HCT116 (cell line): Measurements from ENCODE around the gene DERL3. TPM values are rescaled to one million over a fixed set of nuclear protein-coding genes. Genes with fewer than 3 reads are reported as not detected.

ENCODE experiments used
- ATAC-seq: fragments of 200-7000 bp; cut with Tn5 transposase; 2 replicates; pipeline ENCODE4 v1.9.1; 2020; ENCODE audit warnings: mild to moderate bottlenecking, moderate library complexity
- BruUV-seq: library from RNA; stranded (reverse); fragments of 400-500 nt; replicated peaks from 2 replicates; lab custom pipeline; 2021; lab: Mats Ljungman, UMichigan
- CTCF ChIA-PET: fragments of 300-600 bp; sonication (Branson Sonifier 250); formaldehyde crosslinking; loops from one replicate; lab custom pipeline; 2021; ENCODE audit warnings: antibody characterized with exemption; lab: Charles Lee
- POLR2A ChIA-PET: fragments of 300-600, 350-600 bp; sonication (Branson Sonifier 250); formaldehyde crosslinking; loops from one replicate; lab custom pipeline; 2021; ENCODE audit warnings: antibody characterized with exemption; lab: Charles Lee
- RAD21 ChIA-PET, 2 experiments: fragments of 300-600 bp; sonication (Branson Sonifier 250); formaldehyde crosslinking; loops; one replicate each; lab custom pipeline; 2023; ENCODE audit warnings: low total read pairs in 2 of 2; ENCODE audit not compliant: uncharacterized antibody in 2 of 2, unreplicated experiment in 2 of 2, low non-redundant PET in 1 of 2; lab: Charles Lee
- DNase-seq: peaks from one replicate; pipeline ENCODE4 v3.0.0-alpha.2; 2010; ENCODE audit warnings: low read depth, low spot score
- H2AFZ ChIP-seq: fragments of 200-600 bp; shearing (Covaris generic), sonication (generic); 2 replicates; pipeline ENCODE4 v1.6.1; 2017; ENCODE audit warnings: low read depth, mixed run types, mixed read lengths, antibody characterized with exemption, low read length; ENCODE audit not compliant: poor library complexity, severe bottlenecking
- H3K27ac ChIP-seq: 2 replicates; pipeline ENCODE4 v1.5.1; 2012; ENCODE audit warnings: low read depth, low read length
- H3K27me3 ChIP-seq: fragments of 200-600 bp; sonication (generic); 2 replicates; pipeline ENCODE4 v1.6.1; 2016; ENCODE audit warnings: mixed run types, low read length, mixed read lengths; ENCODE audit not compliant: insufficient read depth
- H3K36me3 ChIP-seq, 2 experiments: fragments of 200-500 bp in 1 of 2; fragments of 200-600 bp in 1 of 2; sonication (Bioruptor generic) in 1 of 2; sonication (generic) in 1 of 2; 2 replicates each; pipeline versions ENCODE4 v1.5.1 to v1.6.1; 2014 to 2016; ENCODE audit warnings: low read length in 2 of 2, inconsistent platforms in 1 of 2, mixed read lengths in 1 of 2, mixed run types in 1 of 2; ENCODE audit not compliant: insufficient read depth in 2 of 2, control insufficient read depth in 1 of 2
- H3K4me1 ChIP-seq, 2 experiments: fragments of 200-600 bp in 1 of 2; sonication (generic) in 1 of 2; 2 replicates each; pipeline versions ENCODE4 v1.5.1 to v1.6.1; 2012 to 2017; ENCODE audit warnings: low read length in 2 of 2, inconsistent platforms in 1 of 2, mild to moderate bottlenecking in 1 of 2, mixed read lengths in 1 of 2, mixed run types in 1 of 2, moderate library complexity in 1 of 2; ENCODE audit not compliant: insufficient read depth in 2 of 2, control insufficient read depth in 1 of 2
- H3K4me2 ChIP-seq: fragments of 200-600 bp; sonication (generic); 2 replicates; pipeline ENCODE4 v1.6.1; 2017; ENCODE audit warnings: mixed run types, low read length, mixed read lengths
- H3K4me3 ChIP-seq, 2 experiments: fragments of 200-600 bp in 1 of 2; sonication (generic) in 1 of 2; replicated peaks in 1 of 2; 2 replicates each; pipeline ENCODE4 v1.5.1; 2011 to 2016; ENCODE audit warnings: low read length in 2 of 2, control low read depth in 1 of 2, low read depth in 1 of 2, mild to moderate bottlenecking in 1 of 2, mixed read lengths in 1 of 2, mixed run types in 1 of 2
- H3K79me2 ChIP-seq: fragments of 200-600 bp; sonication (generic); 2 replicates; pipeline ENCODE4 v1.6.1; 2017; ENCODE audit warnings: mild to moderate bottlenecking, mixed run types, low read length, moderate library complexity, mixed read lengths; ENCODE audit not compliant: insufficient read depth
- H3K9ac ChIP-seq: fragments of 200-600 bp; sonication (generic); 2 replicates; pipeline ENCODE4 v1.6.1; 2016; ENCODE audit warnings: low read length, mixed read lengths
- H3K9me2 ChIP-seq: fragments of 200-600 bp; sonication (generic), shearing (Covaris generic); 2 replicates; pipeline ENCODE4 v1.6.1; 2017; ENCODE audit warnings: mixed run types, mild to moderate bottlenecking, moderate library complexity; ENCODE audit not compliant: insufficient read depth
- H3K9me3 ChIP-seq, 2 experiments: fragments of 200-500 bp in 1 of 2; fragments of 200-600 bp in 1 of 2; sonication (Bioruptor generic) in 1 of 2; sonication (generic) in 1 of 2; 2 replicates each; pipeline ENCODE4 v1.6.1; 2014 to 2017; ENCODE audit warnings: low read length in 2 of 2, mixed read lengths in 2 of 2, inconsistent platforms in 1 of 2, low read depth in 1 of 2, mild to moderate bottlenecking in 1 of 2, mixed run types in 1 of 2, moderate library complexity in 1 of 2; ENCODE audit not compliant: control insufficient read depth in 1 of 2, insufficient read depth in 1 of 2
- H4K20me1 ChIP-seq: fragments of 200-600 bp; sonication (generic), shearing (Covaris generic); 2 replicates; pipeline ENCODE4 v1.6.1; 2017; ENCODE audit warnings: mixed run types, mild to moderate bottlenecking, moderate library complexity; ENCODE audit not compliant: insufficient read depth
- CBX3 ChIP-seq: IDR thresholded peaks from 2 replicates; pipeline ENCODE4 v1.6.1; 2012; ENCODE audit warnings: low read depth
- EGR1 ChIP-seq: IDR thresholded peaks from 2 replicates; pipeline ENCODE4 v1.6.1; 2012; ENCODE audit warnings: low read depth
- ELF1 ChIP-seq: IDR thresholded peaks from 2 replicates; pipeline ENCODE4 v1.6.1; 2012; ENCODE audit warnings: low read depth, borderline replicate concordance
- EZH2 ChIP-seq: fragments of 200-600 bp; sonication (generic); IDR thresholded peaks from 2 replicates; pipeline ENCODE4 v1.6.1; 2017; ENCODE audit warnings: antibody characterized with exemption, mixed run types
- FOSL1 ChIP-seq: IDR thresholded peaks from 2 replicates; pipeline ENCODE4 v1.6.1; 2012; ENCODE audit warnings: low read depth
- JUND ChIP-seq: IDR thresholded peaks from 2 replicates; pipeline ENCODE4 v1.6.1; 2012
- POLR2A ChIP-seq: IDR thresholded peaks from 2 replicates; pipeline ENCODE4 v1.7.0; 2011; ENCODE audit warnings: borderline replicate concordance; ENCODE audit not compliant: insufficient read depth, insufficient read length; ENCODE audit errors: extremely low read depth
- POLR2AphosphoS5 ChIP-seq: IDR thresholded peaks from 2 replicates; pipeline ENCODE4 v1.6.1; 2011; ENCODE audit warnings: mild to moderate bottlenecking, low read depth, low read length, moderate library complexity
- RAD21 ChIP-seq: IDR thresholded peaks from 2 replicates; pipeline ENCODE4 v1.6.1; 2012; ENCODE audit warnings: low read depth, mild to moderate bottlenecking
- SP1 ChIP-seq: IDR thresholded peaks from 2 replicates; pipeline ENCODE4 v1.6.1; 2012; ENCODE audit warnings: low read depth
- TCF7L2 ChIP-seq: IDR thresholded peaks from 2 replicates; pipeline ENCODE4 v1.7.0; 2011; ENCODE audit warnings: borderline replicate concordance, inconsistent platforms; ENCODE audit not compliant: insufficient read depth, insufficient read length; ENCODE audit errors: extremely low read depth
- YY1 ChIP-seq: IDR thresholded peaks from 2 replicates; pipeline ENCODE4 v1.6.1; 2011; ENCODE audit warnings: low read length, low read depth, moderate library complexity, mild to moderate bottlenecking; ENCODE audit not compliant: insufficient replicate concordance; ENCODE audit errors: extremely low read depth
- ZNF274 ChIP-seq: fragments of 200-500 bp; sonication (Bioruptor generic); IDR thresholded peaks from 2 replicates; pipeline ENCODE4 v1.6.1; 2014; ENCODE audit warnings: mild to moderate bottlenecking, low read depth, low read length, inconsistent platforms
- intact Hi-C: fragments of 100-400 bp; cut with micrococcal nuclease; formaldehyde crosslinking; loops from 2 replicates; pipeline ENCODE4 v1.10.0; 2022
- total RNA-seq: library from RNA; stranded (reverse); gene quantifications from one replicate; pipeline ENCODE4 v1.2.1, GENCODE V29; 2021; ENCODE audit not compliant: unreplicated experiment
- TF ChIP-seq, protein P1 (sequence below): IDR thresholded peaks from 2 replicates; pipeline ENCODE4 v1.6.1; 2012; ENCODE audit warnings: low read depth
- TF ChIP-seq, protein P2 (sequence below): IDR thresholded peaks from 2 replicates; pipeline ENCODE4 v1.6.1; 2011; ENCODE audit warnings: mild to moderate bottlenecking, low read length, moderate library complexity; ENCODE audit not compliant: insufficient replicate concordance; ENCODE audit errors: extremely low read depth
- TF ChIP-seq, protein P3 (sequence below), 3 experiments: fragments of 200-600 bp in 1 of 3; sonication (generic) in 1 of 3; IDR thresholded peaks in 2 of 3; conservative IDR thresholded peaks in 1 of 3; 2 replicates each; pipeline ENCODE4 v1.5.1; 2012 to 2017; ENCODE audit warnings: low read depth in 2 of 3, low read length in 2 of 3, antibody characterized with exemption in 1 of 3, borderline replicate concordance in 1 of 3, control low read depth in 1 of 3, mild to moderate bottlenecking in 1 of 3, mixed read lengths in 1 of 3, mixed run types in 1 of 3, moderate library complexity in 1 of 3; ENCODE audit not compliant: insufficient read depth in 1 of 3

The DERL3 gene
- total RNA-seq, 1 experiment from 2014 or later = not detected

DNA sequence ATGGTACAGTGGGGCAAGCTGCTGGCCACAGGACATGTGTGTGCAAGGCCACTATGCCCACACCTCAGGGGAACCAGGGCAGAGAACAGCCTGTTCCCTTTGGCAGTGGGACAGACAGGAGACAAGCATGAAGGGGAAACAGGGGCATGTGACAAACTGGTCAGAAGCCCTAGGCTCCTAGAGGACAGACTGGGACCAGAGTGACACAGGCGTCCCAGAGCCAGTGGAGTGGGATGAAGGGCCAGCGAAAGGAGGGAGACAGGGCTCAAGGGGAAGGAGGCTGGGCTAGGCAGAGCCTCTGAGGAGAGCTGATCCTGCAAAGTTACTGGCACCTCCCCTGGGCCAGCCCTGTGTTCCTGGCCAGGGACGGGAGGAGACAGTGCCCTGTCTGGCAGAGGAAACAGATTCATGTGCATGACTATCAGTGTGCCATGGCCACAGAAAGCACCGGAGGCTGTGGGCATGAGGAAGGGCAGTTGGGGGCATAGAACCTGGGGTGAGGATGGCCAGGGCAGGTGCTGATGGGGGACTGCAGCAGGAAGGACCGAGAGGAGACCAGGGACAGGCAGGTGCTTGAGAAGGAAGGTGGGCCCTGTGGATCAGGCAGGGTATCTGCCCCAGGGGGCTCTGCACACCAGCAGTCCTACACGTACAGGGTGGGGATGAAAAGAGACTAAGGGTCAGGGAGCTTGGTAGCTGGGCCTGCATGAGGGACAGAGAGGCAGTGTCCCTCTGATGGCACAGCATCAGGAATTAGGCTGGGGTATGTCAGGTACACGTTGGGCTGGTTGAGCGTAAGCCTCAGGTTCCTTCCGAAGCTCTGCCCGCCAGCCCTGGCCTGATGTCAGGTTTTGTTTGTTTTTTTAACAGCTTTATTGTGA is 9.8 kb downstream of the DERL3 start:
- POLR2A ChIA-PET = no interaction called here
- no peak for DNase-seq

More for the DNA sequence above, 9.8 kb downstream of the DERL3 start:
- Histone ChIP-seq H3K9ac (no peak overlapping the region), H3K4me3 (no peak overlapping the region), H4K20me1 (no peaks in the 10 kb centered on the region), H3K79me2 (no peaks in the 10 kb centered on the region; the same call in 1 of the 2 replicates), H3K9me2 (no peaks in the 10 kb centered on the region), H3K27ac (no peak overlapping the region), H3K27me3 (no peaks in the 10 kb centered on the region), H3K36me3 (peaks cover 17 to 37% of the 10 kb centered on the region in 2 experiments; a peak in 3 of 4 replicates), H3K4me1 (no peaks in the 10 kb centered on the region), H3K4me2 (no peak overlapping the region), H3K9me3 (no peaks in the 10 kb centered on the region), H2AFZ (no peak overlapping the region)
- TF ChIP-seq CBX3 (no peak), RAD21 (no peak), FOSL1 (no peak), EZH2 (no peak), ELF1 (no peak), SP1 (no peak), YY1 (no peak), ZNF274 (no peak), TCF7L2 (no peak), POLR2A (no peak), POLR2AphosphoS5 (no peak), JUND (no peak), EGR1 (no peak)
- TF ChIP-seq, protein P1, sequence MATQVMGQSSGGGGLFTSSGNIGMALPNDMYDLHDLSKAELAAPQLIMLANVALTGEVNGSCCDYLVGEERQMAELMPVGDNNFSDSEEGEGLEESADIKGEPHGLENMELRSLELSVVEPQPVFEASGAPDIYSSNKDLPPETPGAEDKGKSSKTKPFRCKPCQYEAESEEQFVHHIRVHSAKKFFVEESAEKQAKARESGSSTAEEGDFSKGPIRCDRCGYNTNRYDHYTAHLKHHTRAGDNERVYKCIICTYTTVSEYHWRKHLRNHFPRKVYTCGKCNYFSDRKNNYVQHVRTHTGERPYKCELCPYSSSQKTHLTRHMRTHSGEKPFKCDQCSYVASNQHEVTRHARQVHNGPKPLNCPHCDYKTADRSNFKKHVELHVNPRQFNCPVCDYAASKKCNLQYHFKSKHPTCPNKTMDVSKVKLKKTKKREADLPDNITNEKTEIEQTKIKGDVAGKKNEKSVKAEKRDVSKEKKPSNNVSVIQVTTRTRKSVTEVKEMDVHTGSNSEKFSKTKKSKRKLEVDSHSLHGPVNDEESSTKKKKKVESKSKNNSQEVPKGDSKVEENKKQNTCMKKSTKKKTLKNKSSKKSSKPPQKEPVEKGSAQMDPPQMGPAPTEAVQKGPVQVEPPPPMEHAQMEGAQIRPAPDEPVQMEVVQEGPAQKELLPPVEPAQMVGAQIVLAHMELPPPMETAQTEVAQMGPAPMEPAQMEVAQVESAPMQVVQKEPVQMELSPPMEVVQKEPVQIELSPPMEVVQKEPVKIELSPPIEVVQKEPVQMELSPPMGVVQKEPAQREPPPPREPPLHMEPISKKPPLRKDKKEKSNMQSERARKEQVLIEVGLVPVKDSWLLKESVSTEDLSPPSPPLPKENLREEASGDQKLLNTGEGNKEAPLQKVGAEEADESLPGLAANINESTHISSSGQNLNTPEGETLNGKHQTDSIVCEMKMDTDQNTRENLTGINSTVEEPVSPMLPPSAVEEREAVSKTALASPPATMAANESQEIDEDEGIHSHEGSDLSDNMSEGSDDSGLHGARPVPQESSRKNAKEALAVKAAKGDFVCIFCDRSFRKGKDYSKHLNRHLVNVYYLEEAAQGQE = no peak
- TF ChIP-seq, protein P2, sequence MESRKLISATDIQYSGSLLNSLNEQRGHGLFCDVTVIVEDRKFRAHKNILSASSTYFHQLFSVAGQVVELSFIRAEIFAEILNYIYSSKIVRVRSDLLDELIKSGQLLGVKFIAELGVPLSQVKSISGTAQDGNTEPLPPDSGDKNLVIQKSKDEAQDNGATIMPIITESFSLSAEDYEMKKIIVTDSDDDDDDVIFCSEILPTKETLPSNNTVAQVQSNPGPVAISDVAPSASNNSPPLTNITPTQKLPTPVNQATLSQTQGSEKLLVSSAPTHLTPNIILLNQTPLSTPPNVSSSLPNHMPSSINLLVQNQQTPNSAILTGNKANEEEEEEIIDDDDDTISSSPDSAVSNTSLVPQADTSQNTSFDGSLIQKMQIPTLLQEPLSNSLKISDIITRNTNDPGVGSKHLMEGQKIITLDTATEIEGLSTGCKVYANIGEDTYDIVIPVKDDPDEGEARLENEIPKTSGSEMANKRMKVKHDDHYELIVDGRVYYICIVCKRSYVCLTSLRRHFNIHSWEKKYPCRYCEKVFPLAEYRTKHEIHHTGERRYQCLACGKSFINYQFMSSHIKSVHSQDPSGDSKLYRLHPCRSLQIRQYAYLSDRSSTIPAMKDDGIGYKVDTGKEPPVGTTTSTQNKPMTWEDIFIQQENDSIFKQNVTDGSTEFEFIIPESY = no peak
- TF ChIP-seq, protein P3, sequence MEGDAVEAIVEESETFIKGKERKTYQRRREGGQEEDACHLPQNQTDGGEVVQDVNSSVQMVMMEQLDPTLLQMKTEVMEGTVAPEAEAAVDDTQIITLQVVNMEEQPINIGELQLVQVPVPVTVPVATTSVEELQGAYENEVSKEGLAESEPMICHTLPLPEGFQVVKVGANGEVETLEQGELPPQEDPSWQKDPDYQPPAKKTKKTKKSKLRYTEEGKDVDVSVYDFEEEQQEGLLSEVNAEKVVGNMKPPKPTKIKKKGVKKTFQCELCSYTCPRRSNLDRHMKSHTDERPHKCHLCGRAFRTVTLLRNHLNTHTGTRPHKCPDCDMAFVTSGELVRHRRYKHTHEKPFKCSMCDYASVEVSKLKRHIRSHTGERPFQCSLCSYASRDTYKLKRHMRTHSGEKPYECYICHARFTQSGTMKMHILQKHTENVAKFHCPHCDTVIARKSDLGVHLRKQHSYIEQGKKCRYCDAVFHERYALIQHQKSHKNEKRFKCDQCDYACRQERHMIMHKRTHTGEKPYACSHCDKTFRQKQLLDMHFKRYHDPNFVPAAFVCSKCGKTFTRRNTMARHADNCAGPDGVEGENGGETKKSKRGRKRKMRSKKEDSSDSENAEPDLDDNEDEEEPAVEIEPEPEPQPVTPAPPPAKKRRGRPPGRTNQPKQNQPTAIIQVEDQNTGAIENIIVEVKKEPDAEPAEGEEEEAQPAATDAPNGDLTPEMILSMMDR (IDR thresholded peaks at IDR 0.05 in 2 of 3, conservative IDR thresholded peaks at IDR 0.05 in 1 of 3; ENCODE audit: borderline replicate concordance in 1 of 3, insufficient read depth in 1 of 3, low read depth in 2 of 3, low read length in 2 of 3) = no peak
- ChIA-PET RAD21 (no interaction called here), CTCF (no interaction called here)
- intact Hi-C loops = no loop called here
- no TSS peak for BruUV-seq
- ATAC-seq = no peak
